ENCODE measurements around the gene CTNNBL1. TPM values are rescaled to one million over a fixed set of nuclear protein-coding genes. Genes with fewer than 3 reads are reported as not detected.

Gene CTNNBL1
- polyA plus RNA-seq, 1 of the 3 experiments (the other 2 are of a cell fraction) = 29.5 TPM

- H4K20me1 ChIP-seq (ENCODE audit: insufficient read depth) = no peaks in the 10 kb centered on the region
- CTCF ChIA-PET = interaction anchor here (0.7 to 5.1 kb wide), 5 partner anchors 9 to 329 kb away, joined by 3 to 33 read pairs (median 5); partner anchors contain the start of gene VSTM2L
- no peaks in the 10 kb centered on the region for H3K79me2 ChIP-seq (ENCODE audit: insufficient read depth)
- no peaks in the 10 kb centered on the region for H3K27me3 ChIP-seq (ENCODE audit: insufficient read depth)
- no peak overlapping the region for H3K4me3 ChIP-seq (ENCODE audit: low read depth in 2 of 2, low read length in 1 of 2)
- H3K4me1 ChIP-seq (ENCODE audit: control insufficient read depth in 1 of 2, insufficient read depth in 2 of 2, low read depth in 1 of 2, low read length in 1 of 2) = peaks cover 4 to 5% of the 10 kb centered on the region in 2 experiments; a peak in 2 of 4 replicates
- no peaks in the 10 kb centered on the region for H3K36me3 ChIP-seq (replicated peaks in 1 of 2; ENCODE audit: control insufficient read depth in 1 of 2, insufficient read depth in 2 of 2, low read length in 1 of 2)
- H3K4me2 ChIP-seq = no peak overlapping the region
- H3F3A ChIP-seq (replicated peaks; ENCODE audit: insufficient read depth) = no peaks in the 10 kb centered on the region
- no peaks in the 10 kb centered on the region for H3K9me2 ChIP-seq
- TF ChIP-seq EZH2phosphoT487 (IDR thresholded peaks at IDR 0.05; ENCODE audit: borderline replicate concordance, low read depth) (no peak), CTCF (IDR thresholded peaks at IDR 0.05) (no peak), MAX (IDR thresholded peaks at IDR 0.05; ENCODE audit: low read depth) (no peak), REST (IDR thresholded peaks at IDR 0.05; ENCODE audit: low read depth, low read length) (no peak), CHD2 (IDR thresholded peaks at IDR 0.05; ENCODE audit: low read length, partially characterized antibody) (no peak), EP300 (IDR thresholded peaks at IDR 0.05; ENCODE audit: borderline replicate concordance in 1 of 2, low read depth in 1 of 2, low read length in 1 of 2) (no peak), SIN3A (IDR thresholded peaks at IDR 0.05; ENCODE audit: borderline replicate concordance, low read depth, low read length) (no peak), NFIC (IDR thresholded peaks at IDR 0.05; ENCODE audit: borderline replicate concordance) (no peak), TAF1 (IDR thresholded peaks at IDR 0.05; ENCODE audit: borderline replicate concordance, low read depth, low read length) (no peak), TEAD4 (IDR thresholded peaks at IDR 0.05; ENCODE audit: borderline replicate concordance, insufficient read depth) (no peak), RXRA (IDR thresholded peaks at IDR 0.05; ENCODE audit: borderline replicate concordance, low read depth) (no peak)
- WGBS (ENCODE audit: low lambda C conversion rate) = 69% methylated on average over 5 of the region's 5 CpGs
- DNase-seq = no peak
- H3K9me3 ChIP-seq = no peaks in the 10 kb centered on the region
- no peak overlapping the region for H3K27ac ChIP-seq (ENCODE audit: low read depth in 2 of 2, low read length in 1 of 2)
- POLR2A ChIA-PET = no interaction called here
- H3K9ac ChIP-seq = no peak overlapping the region
- H2AFZ ChIP-seq (ENCODE audit: low read depth) = no peak overlapping the region
These were observed 199.9 kb downstream of the CTNNBL1 start for GRCh38 chr20:37893566-37894241.

Measured in SK-N-SH (cell line).